H9 (cell line): ENCODE measurements around the gene UTP3. TPM values are rescaled to one million over a fixed set of nuclear protein-coding genes. Genes with fewer than 3 reads are reported as not detected.
A peak's percentile ranks its signal among the peaks of the same experiment; 100 is the strongest.

Experiments used
- DNase-seq: peaks from one replicate; pipeline ENCODE4 v3.0.0-alpha.2; 2017
- H2AFZ ChIP-seq: one replicate; pipeline ENCODE4 v1.6.1; 2013; ENCODE audit warnings: mild to moderate bottlenecking, low read length, control low read depth, moderate library complexity
- H2AK5ac ChIP-seq: 2 replicates; pipeline ENCODE4 v1.6.1; 2013; ENCODE audit warnings: low read length, control low read depth, mixed read lengths; ENCODE audit not compliant: insufficient read length
- H2BK120ac ChIP-seq: one replicate; pipeline ENCODE4 v1.6.1; 2013; ENCODE audit warnings: low read depth, mild to moderate bottlenecking, low read length, control low read depth, inconsistent platforms; ENCODE audit not compliant: poor library complexity, severe bottlenecking
- H2BK12ac ChIP-seq: 2 replicates; pipeline ENCODE4 v1.6.1; 2013; ENCODE audit warnings: low read length, control low read depth, mixed read lengths, low read depth; ENCODE audit not compliant: insufficient read length
- H2BK15ac ChIP-seq: 2 replicates; pipeline ENCODE4 v1.6.1; 2013; ENCODE audit warnings: low read depth, low read length, control low read depth
- H2BK20ac ChIP-seq: one replicate; pipeline ENCODE4 v1.6.1; 2013; ENCODE audit warnings: low read depth, mild to moderate bottlenecking, low read length, control low read depth, inconsistent platforms; ENCODE audit not compliant: poor library complexity, severe bottlenecking
- H2BK5ac ChIP-seq: 2 replicates; pipeline ENCODE4 v1.6.1; 2013; ENCODE audit warnings: low read length, control low read depth, mixed read lengths; ENCODE audit not compliant: insufficient read length
- H3K14ac ChIP-seq: 2 replicates; pipeline ENCODE4 v1.6.1; 2013; ENCODE audit warnings: low read length, control low read depth; ENCODE audit not compliant: insufficient read depth
- H3K18ac ChIP-seq: 2 replicates; pipeline ENCODE4 v1.6.1; 2013; ENCODE audit warnings: low read depth, mild to moderate bottlenecking, mixed read lengths, low read length, control low read depth; ENCODE audit not compliant: insufficient read length
- H3K23ac ChIP-seq: 2 replicates; pipeline ENCODE4 v1.6.1; 2013; ENCODE audit warnings: low read length, control low read depth, mixed read lengths, low read depth; ENCODE audit not compliant: insufficient read length
- H3K23me2 ChIP-seq: 2 replicates; pipeline ENCODE4 v1.6.1; 2013; ENCODE audit warnings: low read depth, mild to moderate bottlenecking, mixed read lengths, low read length, control low read depth; ENCODE audit not compliant: insufficient read length, poor library complexity, severe bottlenecking
- H3K27ac ChIP-seq: 2 replicates; pipeline ENCODE4 v1.5.1; 2013; ENCODE audit warnings: low read length, control low read depth, mixed read lengths, low read depth; ENCODE audit not compliant: insufficient read length
- H3K27me3 ChIP-seq: 2 replicates; pipeline ENCODE4 v1.6.1; 2013; ENCODE audit warnings: low read length, control low read depth, inconsistent platforms; ENCODE audit not compliant: insufficient read depth
- H3K4ac ChIP-seq: 2 replicates; pipeline ENCODE4 v1.6.1; 2013; ENCODE audit warnings: low read depth, mild to moderate bottlenecking, control low read depth, inconsistent platforms, low read length, moderate library complexity
- H3K4me1 ChIP-seq: 2 replicates; pipeline ENCODE4 v1.6.1; 2013; ENCODE audit warnings: low read length, control low read depth, inconsistent platforms; ENCODE audit not compliant: insufficient read depth
- H3K4me2 ChIP-seq: 2 replicates; pipeline ENCODE4 v1.6.1; 2013; ENCODE audit warnings: low read length, control low read depth, mixed read lengths; ENCODE audit not compliant: insufficient read length, insufficient read depth
- H3K56ac ChIP-seq: 2 replicates; pipeline ENCODE4 v1.6.1; 2013; ENCODE audit warnings: low read depth, mild to moderate bottlenecking, mixed read lengths, low read length, control low read depth; ENCODE audit not compliant: insufficient read length
- H3K79me1 ChIP-seq: 2 replicates; pipeline ENCODE4 v1.6.1; 2013; ENCODE audit warnings: low read depth, mild to moderate bottlenecking, moderate library complexity, low read length, control low read depth, inconsistent platforms; ENCODE audit not compliant: insufficient read depth, poor library complexity, severe bottlenecking
- H3K79me2 ChIP-seq: 2 replicates; pipeline ENCODE4 v1.6.1; 2013; ENCODE audit warnings: low read length, control low read depth, inconsistent platforms; ENCODE audit not compliant: insufficient read depth
- H3K9ac ChIP-seq: 2 replicates; pipeline ENCODE4 v1.6.1; 2013; ENCODE audit warnings: low read length, control low read depth, mixed read lengths; ENCODE audit not compliant: insufficient read length; ENCODE audit errors: extremely low read depth
- H3K9me3 ChIP-seq: one replicate; pipeline ENCODE4 v1.6.1; 2013; ENCODE audit warnings: low read depth, low read length, inconsistent platforms; ENCODE audit not compliant: control insufficient read depth
- H3T11ph ChIP-seq: one replicate; pipeline ENCODE4 v1.6.1; 2013; ENCODE audit warnings: mild to moderate bottlenecking, low read length, control low read depth, inconsistent platforms
- H4K20me1 ChIP-seq: one replicate; pipeline ENCODE4 v1.6.1; 2013; ENCODE audit not compliant: control insufficient read depth, insufficient read length, insufficient read depth
- H4K5ac ChIP-seq: 2 replicates; pipeline ENCODE4 v1.6.1; 2013; ENCODE audit warnings: low read depth, mild to moderate bottlenecking, mixed read lengths, low read length, control low read depth; ENCODE audit not compliant: insufficient read length
- H4K8ac ChIP-seq: replicated peaks from 2 replicates; pipeline ENCODE4 v1.6.1; 2013; ENCODE audit warnings: low read length, control low read depth, mixed read lengths, low read depth; ENCODE audit not compliant: insufficient read length
- H4K91ac ChIP-seq: 2 replicates; pipeline ENCODE4 v1.6.1; 2013; ENCODE audit warnings: low read depth, mild to moderate bottlenecking, moderate library complexity, mixed read lengths, low read length, control low read depth; ENCODE audit not compliant: insufficient read length
- H3K27ac Mint-ChIP-seq, 3 experiments: 2 replicates in 2 of 3; 3 replicates in 1 of 3; pipeline ENCODE4 v1.8.0; 2020 to 2021; ENCODE audit warnings: mixed read lengths in 3 of 3, mild to moderate bottlenecking in 1 of 3, moderate library complexity in 1 of 3
- H3K27me3 Mint-ChIP-seq: 2 replicates; pipeline ENCODE4 v1.8.0; 2021; ENCODE audit warnings: low read depth, mild to moderate bottlenecking, moderate library complexity, mixed read lengths
- H3K36me3 Mint-ChIP-seq, 3 experiments: 2 replicates in 2 of 3; 3 replicates in 1 of 3; pipeline ENCODE4 v1.8.0; 2020 to 2021; ENCODE audit warnings: low read depth in 3 of 3, mixed read lengths in 3 of 3; ENCODE audit not compliant: insufficient read depth in 1 of 3
- H3K4me1 Mint-ChIP-seq, 2 experiments: 2 replicates each; pipeline ENCODE4 v1.8.0; 2020; ENCODE audit warnings: mixed read lengths in 2 of 2
- H3K4me3 Mint-ChIP-seq, 2 experiments: 2 replicates in 1 of 2; 3 replicates in 1 of 2; pipeline ENCODE4 v1.8.0; 2020 to 2021; ENCODE audit warnings: mild to moderate bottlenecking in 2 of 2, mixed read lengths in 2 of 2, moderate library complexity in 1 of 2
- H3K9me3 Mint-ChIP-seq, 2 experiments: 2 replicates in 1 of 2; 3 replicates in 1 of 2; pipeline ENCODE4 v1.8.0; 2020; ENCODE audit warnings: mild to moderate bottlenecking in 2 of 2, mixed read lengths in 2 of 2, moderate library complexity in 1 of 2
- CTCF ChIP-seq: fragments of 200-600 bp; sonication (generic); conservative IDR thresholded peaks from 3 replicates; pipeline ENCODE4 v1.8.0; 2021; ENCODE audit warnings: antibody characterized with exemption, mild to moderate bottlenecking
- WGBS: extraction: QIAGEN DNeasy Blood & Tissue Kit; methylation state at CpG from one replicate; pipeline ENCODE4 v1.1.7; 2013; ENCODE audit warnings: missing lambda C conversion rate, low lambda C conversion rate, mixed read lengths; ENCODE audit not compliant: insufficient read length; ENCODE audit errors: extremely low coverage; 5-methylcytosine and 5-hydroxymethylcytosine counted together
- total RNA-seq: library from RNA; stranded (reverse); gene quantifications from 2 replicates; pipeline ENCODE4 v1.2.1, GENCODE V29; 2021

The UTP3 gene
- total RNA-seq, 1 experiment from 2014 or later, result 49.3 TPM

GRCh38 chr4:70703619-70704214, 15.4 kb downstream of the UTP3 start:
- no peak overlapping the region for H2BK15ac ChIP-seq
- no peaks in the 10 kb centered on the region; the same call in 1 of the 2 replicates for H3K4me1 ChIP-seq
- no peak overlapping the region for H4K5ac ChIP-seq
- H2BK120ac ChIP-seq, result no peak overlapping the region
- H2AK5ac ChIP-seq, result no peak overlapping the region
- no peaks in the 10 kb centered on the region for H3K23me2 ChIP-seq
- no peak for TF ChIP-seq CTCF
- no peak overlapping the region for H2BK5ac ChIP-seq
- no CpG with 5 or more reads among the region's 11 CpGs for WGBS
- H3K27me3 ChIP-seq, result no peaks in the 10 kb centered on the region
- H3K4me2 ChIP-seq, result peak overlapping the region; percentile 70
- peaks cover 13 to 15% of the 10 kb centered on the region in 2 experiments for H3K4me1 Mint-ChIP-seq
- H3K56ac ChIP-seq, result no peak overlapping the region
- no peak overlapping the region for H3K23ac ChIP-seq
- H3K18ac ChIP-seq, result no peak overlapping the region
- H3K27me3 Mint-ChIP-seq, result no peaks in the 10 kb centered on the region
- no peaks in the 10 kb centered on the region for H3K9me3 ChIP-seq
- no peak overlapping the region for H3K27ac ChIP-seq
- H2BK12ac ChIP-seq, result no peak overlapping the region
- peak overlapping the region; percentile 92 to 97 (median 93) for H3K27ac Mint-ChIP-seq
- no peaks in the 10 kb centered on the region for H3K36me3 Mint-ChIP-seq
- no peak overlapping the region for H3T11ph ChIP-seq
- no peaks in the 10 kb centered on the region for H4K20me1 ChIP-seq
- H3K14ac ChIP-seq, result no peak overlapping the region
- H3K79me2 ChIP-seq, result no peaks in the 10 kb centered on the region
- peak overlapping the region; percentile 86 to 93 for H3K4me3 Mint-ChIP-seq
- H3K9me3 Mint-ChIP-seq, result no peaks in the 10 kb centered on the region
- H2AFZ ChIP-seq, result no peak overlapping the region
- no peak overlapping the region for H4K8ac ChIP-seq
- peak overlapping the region; percentile 64 for H3K9ac ChIP-seq
- no peak overlapping the region for H2BK20ac ChIP-seq
- DNase-seq, result no peak
- no peak overlapping the region for H4K91ac ChIP-seq
- no peaks in the 10 kb centered on the region for H3K79me1 ChIP-seq
- no peak overlapping the region for H3K4ac ChIP-seq
